Epithelial cell of esophagus (primary cell): ENCODE data around the gene PIGV.

Experiments used
- DNase-seq: peaks from one replicate; pipeline ENCODE4 v3.0.0; 2010; ENCODE audit warnings: low read depth
- H3K4me3 ChIP-seq: 2 replicates; pipeline ENCODE4 v1.5.1; 2011; ENCODE audit warnings: mild to moderate bottlenecking, low read length, control low read depth
- TF ChIP-seq, protein P1 (sequence below): IDR thresholded peaks from 2 replicates; pipeline ENCODE4 v1.5.1; 2011; ENCODE audit warnings: low read depth, mild to moderate bottlenecking, low read length, control low read depth, inconsistent platforms; ENCODE audit not compliant: insufficient read depth; ENCODE audit errors: missing control alignments

PIGV gene

DNA sequence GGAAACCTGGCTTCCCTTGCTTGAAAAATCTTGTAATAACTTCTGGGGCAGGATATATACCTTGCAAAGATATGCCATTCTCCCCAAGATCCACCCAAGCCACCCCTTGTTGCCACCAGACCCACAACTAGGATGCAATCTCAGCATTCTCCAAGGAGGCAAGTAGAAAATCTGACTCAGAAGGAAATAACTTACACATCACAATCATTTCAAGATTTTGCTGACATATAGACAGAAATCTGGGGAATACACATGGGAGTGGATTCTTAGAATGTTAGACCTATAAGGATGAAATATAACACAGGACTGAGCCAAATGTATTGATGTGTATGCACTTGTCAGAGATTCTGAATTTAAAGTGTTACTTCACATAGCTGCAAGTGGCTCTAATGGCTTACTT is 24.0 kb downstream of the PIGV start:
- TF ChIP-seq, protein P1, sequence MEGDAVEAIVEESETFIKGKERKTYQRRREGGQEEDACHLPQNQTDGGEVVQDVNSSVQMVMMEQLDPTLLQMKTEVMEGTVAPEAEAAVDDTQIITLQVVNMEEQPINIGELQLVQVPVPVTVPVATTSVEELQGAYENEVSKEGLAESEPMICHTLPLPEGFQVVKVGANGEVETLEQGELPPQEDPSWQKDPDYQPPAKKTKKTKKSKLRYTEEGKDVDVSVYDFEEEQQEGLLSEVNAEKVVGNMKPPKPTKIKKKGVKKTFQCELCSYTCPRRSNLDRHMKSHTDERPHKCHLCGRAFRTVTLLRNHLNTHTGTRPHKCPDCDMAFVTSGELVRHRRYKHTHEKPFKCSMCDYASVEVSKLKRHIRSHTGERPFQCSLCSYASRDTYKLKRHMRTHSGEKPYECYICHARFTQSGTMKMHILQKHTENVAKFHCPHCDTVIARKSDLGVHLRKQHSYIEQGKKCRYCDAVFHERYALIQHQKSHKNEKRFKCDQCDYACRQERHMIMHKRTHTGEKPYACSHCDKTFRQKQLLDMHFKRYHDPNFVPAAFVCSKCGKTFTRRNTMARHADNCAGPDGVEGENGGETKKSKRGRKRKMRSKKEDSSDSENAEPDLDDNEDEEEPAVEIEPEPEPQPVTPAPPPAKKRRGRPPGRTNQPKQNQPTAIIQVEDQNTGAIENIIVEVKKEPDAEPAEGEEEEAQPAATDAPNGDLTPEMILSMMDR: no peak
- DNase-seq: peak; percentile 22

DNA sequence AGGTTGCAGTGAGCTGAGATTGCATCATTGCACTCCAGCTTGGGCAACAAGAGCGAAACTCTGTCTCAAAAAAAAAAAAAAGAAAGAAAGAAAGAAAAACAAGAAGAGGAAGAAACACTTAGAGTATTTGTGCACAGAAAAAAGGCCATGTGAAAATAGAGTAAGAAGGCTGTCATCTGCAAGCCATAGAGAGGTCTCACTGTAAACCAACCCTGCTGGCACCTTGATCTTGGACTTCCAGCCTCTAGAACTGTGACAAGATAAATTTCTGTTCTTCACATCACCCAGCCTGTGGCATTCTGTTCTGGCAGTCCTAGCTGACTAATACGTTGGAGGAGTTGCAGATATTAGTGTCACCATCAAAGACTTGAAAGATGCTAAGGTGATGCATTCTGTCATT is 26.6 kb downstream of the PIGV start:
- DNase-seq: no peak
- TF ChIP-seq, protein P1: no peak
- H3K4me3 ChIP-seq: no peak overlapping the region

More for the DNA sequence above, 24.0 kb downstream of the PIGV start:
- no peak overlapping the region for H3K4me3 ChIP-seq

DNA sequence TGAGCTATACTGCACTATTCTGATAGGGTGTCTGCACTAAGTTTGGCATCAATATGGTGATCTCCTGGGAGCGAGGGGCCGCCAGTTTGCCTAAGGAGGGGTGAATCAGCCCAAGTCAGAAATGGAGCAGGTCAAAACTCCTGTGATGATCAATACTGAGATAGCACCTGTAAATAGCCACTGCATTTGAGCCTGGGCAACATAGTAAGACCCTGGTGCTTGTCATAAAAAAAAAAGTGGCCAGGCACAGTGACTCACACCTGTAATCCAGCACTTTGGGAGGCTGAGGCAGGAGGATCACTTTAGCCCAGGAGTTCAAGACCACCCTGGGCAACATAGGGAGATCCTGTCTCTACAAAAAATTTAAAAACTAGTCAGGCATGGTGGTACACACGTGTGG is 27.1 kb downstream of the PIGV start:
- no peak for DNase-seq
- H3K4me3 ChIP-seq: no peak overlapping the region
- TF ChIP-seq, protein P1: no peak

DNA sequence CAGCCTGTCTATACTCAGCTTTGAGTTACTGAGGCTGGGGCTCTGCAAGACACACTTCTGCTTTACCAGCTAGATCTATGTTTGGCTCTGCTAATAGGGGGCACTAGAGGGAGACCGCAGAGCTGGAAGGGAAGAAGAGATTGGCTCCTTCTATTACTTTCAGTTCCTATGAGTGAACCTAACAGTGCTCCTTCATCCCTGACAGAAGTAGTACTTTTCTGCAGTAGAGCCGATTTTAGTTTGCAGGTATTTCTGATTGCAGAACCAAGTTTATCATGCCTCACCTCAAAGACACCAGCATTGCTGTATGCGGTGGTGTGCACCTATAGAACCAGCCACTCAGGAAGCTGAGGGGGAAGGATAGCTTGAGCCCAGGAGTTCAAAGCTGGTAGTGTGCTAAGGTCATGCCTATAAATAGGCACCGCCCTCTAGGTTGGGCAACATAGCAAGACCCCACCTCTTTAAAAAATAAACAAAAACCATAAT is 33.1 kb downstream of the PIGV start:
- no peak for DNase-seq
- TF ChIP-seq, protein P1: no peak
- no peak overlapping the region for H3K4me3 ChIP-seq

DNA sequence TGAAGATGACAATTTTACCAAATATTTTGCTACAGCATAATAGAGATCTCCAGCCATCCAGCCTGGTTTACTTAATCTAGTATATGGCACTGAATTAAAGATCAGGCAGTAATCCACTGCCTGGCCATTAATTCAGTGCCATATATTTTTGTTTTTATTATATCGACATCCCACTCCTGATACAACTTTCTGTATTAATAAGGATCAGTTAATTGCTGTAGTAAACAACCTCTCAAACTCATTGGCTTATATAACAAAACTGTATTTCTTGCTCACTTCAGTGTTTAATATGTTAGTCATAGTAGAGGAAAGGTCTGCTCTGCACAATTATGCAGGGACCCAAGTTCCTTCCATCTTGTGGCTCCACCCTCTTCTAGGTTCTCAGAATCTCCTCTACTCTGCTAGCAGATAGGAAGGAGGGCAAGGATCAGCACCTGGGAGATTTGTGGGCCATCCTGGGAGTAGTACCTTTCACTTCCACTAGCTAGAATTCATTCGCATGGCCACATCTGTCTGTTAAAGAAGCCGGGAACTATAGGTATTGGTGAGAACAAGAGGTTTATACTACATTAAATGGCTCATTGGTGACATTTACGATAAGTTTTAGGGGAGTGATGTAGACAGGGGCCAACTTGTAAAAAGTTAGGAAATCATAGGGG is 35.1 kb downstream of the PIGV start:
- TF ChIP-seq, protein P1: no peak
- H3K4me3 ChIP-seq: no peak overlapping the region
- no peak for DNase-seq

DNA sequence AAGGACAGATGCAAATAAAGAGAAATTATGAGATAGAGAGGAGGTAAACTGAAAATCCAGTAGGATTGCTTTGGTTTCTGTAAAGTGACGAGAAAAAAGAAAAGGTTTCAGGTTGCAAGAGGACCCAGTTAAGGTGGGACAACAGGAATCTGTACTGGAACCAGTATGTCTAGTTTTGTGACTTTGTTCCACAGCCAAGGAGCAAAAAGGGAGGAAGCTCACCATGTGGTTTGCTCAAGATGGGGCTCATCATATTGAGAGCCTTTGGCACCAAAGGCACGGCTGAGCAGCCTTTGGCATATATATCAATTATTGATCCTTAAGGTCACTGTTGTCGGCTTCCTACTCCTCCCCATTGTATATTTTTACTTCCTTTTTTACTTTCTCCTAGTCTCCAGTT is 37.0 kb downstream of the PIGV start:
- TF ChIP-seq, protein P1: no peak
- H3K4me3 ChIP-seq: no peak overlapping the region
- DNase-seq: peak; percentile 75

DNA sequence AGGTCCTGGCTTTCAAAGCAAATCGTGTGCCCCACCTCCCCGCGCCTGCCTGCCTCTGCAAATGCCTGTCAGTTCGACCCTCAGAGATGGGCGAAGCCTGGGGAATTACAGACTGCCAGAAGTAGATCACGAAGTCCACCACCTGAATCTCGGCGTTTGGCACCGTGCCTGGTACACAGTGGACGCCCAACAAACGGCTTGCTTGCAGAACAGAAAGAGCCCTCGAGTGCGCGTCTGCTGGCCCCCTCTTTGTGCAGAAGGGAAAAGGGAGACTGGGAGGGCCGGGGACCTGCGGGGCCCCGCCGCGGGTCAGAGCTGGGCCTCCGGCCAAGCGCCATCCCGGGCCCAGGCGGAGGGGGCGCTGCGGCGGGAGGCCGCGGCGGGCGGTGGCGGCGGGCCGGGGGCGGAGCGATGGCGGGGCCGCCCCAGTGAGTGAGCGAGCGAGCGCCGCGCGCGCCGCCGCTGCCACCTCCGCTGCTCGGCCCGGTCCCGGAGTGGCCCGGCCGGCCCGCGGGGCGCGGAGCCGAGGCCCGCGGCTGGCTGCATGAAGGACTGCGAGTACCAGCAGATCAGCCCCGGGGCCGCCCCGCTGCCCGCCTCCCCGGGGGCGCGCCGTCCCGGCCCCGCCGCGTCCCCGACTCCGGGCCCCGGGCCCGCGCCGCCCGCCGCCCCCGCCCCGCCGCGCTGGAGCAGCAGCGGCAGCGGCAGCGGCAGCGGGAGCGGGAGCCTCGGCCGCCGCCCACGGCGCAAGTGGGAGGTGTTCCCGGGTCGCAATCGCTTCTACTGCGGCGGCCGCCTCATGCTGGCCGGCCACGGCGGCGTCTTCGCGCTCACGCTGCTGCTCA is 38.7 kb downstream of the PIGV start, which contains the start of gene ZDHHC18:
Gene ZDHHC18 (plus strand): TSS at position 428 of the 845 bp plus-strand sequence. CDS start 117 bp downstream, at position 545.
- peak within 1 kb of the TSS; percentile 62 for H3K4me3 ChIP-seq
- TF ChIP-seq, protein P1: peak; percentile 17
- DNase-seq: peak; percentile 66
